Measurements from ENCODE around the gene TDRD12.
"Not testable (repeated sequence)": the region's sequence is repeated elsewhere in the genome, so short reads cannot be mapped to it uniquely, and the experiment has no call there.

Gene TDRD12

DNA sequence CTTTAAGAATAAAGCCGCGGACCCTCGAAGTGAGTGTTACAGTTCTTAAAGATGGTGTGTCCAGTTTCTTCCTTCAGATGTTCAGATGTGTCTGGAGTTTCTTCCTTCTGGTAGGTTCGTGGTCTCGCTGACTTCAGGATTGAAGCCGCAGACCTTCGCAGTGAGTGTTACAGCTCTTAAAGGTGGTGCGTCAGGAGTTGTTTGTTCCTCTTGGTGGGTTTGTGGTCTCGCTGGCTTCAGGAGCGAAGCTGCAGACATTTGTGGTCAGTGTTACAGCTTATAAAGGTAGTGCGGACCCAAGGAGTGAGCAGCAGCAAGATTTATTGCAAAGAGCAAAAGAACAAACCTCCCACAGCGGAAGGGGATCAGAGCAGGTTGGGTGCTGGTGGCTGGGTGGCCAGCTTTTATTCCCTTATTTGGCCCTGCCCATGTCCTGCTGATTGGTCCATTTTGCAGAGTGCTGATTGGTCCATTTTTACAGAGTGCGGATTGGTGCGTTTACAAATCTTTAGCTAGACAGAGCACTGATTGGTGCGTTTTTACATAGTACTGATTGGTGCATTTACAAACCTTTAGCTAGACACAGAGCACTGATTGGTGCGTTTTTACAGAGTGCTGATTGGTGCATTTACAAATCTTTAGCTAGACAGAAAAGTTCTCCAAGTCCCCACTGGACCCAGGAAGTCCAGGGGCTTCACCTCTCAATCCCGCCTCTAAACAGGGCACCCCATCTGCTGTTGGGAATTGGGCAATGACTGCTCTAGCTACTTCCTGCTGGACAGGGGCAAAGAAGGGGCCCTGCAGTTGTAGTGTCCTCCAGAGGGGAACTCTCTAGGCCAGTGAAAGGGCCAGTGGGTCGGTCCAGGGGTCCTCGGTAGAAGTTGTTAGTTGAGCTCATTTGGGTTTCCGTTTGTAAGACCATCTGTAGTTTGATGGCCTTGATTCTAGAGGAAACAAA lies 26.1 kb upstream of the TDRD12 start:
- DNase-seq (ENCODE audit: low spot score), result not testable (repeated sequence)

DNA sequence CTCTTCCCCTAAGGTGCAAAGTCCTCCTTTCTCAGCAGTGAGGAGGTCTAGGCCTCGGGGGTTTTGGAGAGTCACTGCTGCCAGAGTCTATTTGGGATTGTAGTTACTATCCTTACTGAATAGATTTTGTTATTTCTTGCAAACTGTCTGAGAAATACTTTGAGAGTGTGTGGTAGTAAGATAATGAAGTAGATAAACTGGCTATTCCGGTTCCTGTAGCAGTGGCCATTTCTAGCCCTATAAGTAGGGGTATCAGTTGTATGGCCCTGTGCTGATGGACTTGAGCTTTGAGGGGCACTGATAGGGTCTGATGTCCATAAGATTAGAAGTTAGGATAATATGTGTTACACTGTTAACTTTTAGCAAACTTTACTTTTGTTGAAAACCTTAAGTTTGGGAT lies 25.3 kb upstream of the TDRD12 start:
- not testable (repeated sequence) for DNase-seq (ENCODE audit: low spot score)

GRCh38 chr19:32694851-32695250 lies 24.7 kb upstream of the TDRD12 start:
- DNase-seq (ENCODE audit: low spot score), result not testable (repeated sequence)

DNA sequence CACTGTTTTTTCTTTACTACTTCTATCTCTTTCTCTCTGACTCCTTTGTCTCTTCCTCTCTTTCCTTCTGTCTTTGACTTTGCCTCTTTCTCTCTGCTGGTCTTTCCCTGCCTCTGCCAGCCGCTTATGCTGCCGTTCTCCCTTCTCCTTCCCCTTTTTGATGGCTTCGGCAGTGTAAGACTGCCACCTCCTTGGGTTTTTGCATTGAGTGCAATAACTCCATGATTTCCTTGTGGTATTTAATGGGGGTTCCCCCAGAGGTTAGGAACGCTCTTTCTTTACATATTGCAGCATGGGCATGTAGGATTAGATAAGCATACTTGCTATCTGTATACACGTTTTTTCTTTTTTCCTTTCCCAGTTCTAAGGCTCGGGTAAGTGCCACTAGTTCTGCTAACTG lies 24.1 kb upstream of the TDRD12 start:
- not testable (repeated sequence) for DNase-seq (ENCODE audit: low spot score)

DNA sequence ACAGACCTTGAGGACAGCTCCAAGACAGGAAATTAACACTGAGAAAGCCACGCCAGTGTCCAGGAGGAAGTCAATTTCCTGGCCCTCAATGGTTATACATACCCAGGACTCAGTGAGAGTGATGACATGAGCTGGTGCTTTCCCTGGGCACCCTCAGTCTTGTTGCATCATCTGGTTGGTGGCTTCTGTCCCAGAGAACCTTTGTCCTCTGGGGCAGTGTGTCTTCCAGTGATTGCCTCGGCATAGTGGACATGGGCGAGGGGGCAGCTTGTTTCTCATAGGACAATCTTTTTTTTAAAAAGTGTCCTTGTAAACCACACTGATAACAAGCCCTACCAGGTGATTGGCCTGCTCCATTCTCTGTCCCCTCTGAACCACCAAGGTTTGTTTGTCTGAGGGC lies 22.8 kb upstream of the TDRD12 start:
- not testable (repeated sequence) for DNase-seq (ENCODE audit: low spot score)

- not testable (repeated sequence) for DNase-seq (ENCODE audit: low spot score)
These were observed 19.4 kb upstream of the TDRD12 start for GRCh38 chr19:32700129-32700528.

GRCh38 chr19:32702010-32702409 lies 17.6 kb upstream of the TDRD12 start:
- peak; percentile 71 for DNase-seq (ENCODE audit: low spot score)

GRCh38 chr19:32704006-32704405 lies 15.6 kb upstream of the TDRD12 start:
- DNase-seq (ENCODE audit: low spot score), result not testable (repeated sequence)

- DNase-seq (ENCODE audit: low spot score), result no peak
These were observed 11.1 kb upstream of the TDRD12 start for GRCh38 chr19:32708457-32708856.

- DNase-seq (ENCODE audit: low spot score), result no peak
These were observed 10.5 kb upstream of the TDRD12 start for GRCh38 chr19:32709032-32709431.

DNA sequence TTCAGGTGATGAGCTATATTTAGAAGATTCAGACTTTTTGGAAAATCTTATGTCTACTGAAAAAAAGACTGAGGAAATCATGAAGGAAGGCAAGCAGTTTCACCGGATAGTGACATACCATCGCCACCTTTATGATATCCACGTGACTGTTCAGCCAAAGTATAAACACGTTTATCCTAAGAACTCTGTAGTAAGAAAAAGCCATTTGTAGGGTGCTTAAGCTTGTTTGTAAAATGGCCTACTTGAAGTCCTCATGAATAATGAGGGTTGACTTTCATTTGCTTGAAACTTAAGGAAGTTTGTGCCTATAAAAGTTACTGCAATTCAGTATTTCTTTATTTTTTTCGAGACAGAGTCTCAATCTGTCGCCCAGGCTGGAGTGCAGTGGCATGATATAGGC lies 7.8 kb upstream of the TDRD12 start:
- DNase-seq (ENCODE audit: low spot score), result no peak

DNA sequence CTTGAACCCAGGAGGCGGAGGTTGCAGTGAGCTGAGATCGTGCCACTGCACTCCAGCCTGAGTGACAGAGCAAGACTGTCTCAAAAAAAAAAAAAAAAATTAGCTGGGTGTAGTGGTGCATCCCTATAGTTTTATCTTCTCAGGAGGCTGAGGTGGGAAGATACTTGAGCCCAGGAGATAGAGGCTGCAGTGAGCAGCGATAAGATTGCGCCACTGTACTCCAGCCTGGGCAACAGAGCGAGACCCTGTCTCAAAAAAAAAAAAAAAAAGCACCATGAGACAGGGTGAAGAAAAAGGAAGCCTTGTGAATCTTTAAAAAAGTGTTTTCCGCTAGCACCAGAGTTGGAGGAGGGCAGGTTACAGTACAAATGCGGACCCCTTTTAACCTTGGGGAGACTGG lies 3.4 kb upstream of the TDRD12 start:
- DNase-seq (ENCODE audit: low spot score), result not testable (repeated sequence)

DNA sequence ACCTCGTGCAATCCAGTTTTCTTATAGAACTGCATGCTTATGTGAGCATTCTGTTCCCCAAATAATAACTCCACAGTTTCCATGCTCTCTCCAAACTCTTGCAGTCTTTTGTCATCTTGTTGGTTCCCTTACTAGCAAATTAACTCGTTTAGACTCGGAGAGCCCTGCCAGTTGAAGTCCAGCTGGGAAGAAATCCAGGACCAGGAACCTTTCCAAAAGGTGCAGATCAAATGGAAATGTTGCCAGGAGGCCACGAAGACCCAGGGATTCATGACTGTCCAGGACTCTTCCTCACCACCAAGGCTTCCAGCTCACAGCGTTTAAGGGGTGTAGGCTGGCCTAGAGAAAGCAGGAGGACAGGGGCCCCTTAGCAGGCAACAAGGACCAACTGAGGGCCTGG lies 2.1 kb upstream of the TDRD12 start:
- no peak for DNase-seq (ENCODE audit: low spot score)

DNA sequence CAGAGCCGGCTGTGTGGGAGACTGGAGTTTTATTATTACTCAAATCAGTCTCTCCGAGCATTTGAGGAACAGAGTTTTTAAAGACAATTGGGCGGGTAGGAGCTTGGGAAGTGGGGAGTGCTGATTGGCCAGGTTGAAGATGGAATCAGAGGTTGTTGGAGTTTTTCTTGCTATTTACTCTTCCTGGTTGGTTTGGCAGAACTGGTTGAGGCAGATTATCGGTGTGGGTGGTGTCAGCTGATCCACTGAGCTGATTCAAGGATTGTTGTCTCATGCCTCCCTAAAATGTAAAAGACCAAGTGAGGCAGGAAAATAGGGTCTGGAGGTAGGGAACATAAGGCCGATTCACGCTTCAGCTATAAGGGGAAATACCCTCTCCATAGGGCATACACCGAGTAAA lies 1.3 kb upstream of the TDRD12 start:
- no peak for DNase-seq (ENCODE audit: low spot score)

DNA sequence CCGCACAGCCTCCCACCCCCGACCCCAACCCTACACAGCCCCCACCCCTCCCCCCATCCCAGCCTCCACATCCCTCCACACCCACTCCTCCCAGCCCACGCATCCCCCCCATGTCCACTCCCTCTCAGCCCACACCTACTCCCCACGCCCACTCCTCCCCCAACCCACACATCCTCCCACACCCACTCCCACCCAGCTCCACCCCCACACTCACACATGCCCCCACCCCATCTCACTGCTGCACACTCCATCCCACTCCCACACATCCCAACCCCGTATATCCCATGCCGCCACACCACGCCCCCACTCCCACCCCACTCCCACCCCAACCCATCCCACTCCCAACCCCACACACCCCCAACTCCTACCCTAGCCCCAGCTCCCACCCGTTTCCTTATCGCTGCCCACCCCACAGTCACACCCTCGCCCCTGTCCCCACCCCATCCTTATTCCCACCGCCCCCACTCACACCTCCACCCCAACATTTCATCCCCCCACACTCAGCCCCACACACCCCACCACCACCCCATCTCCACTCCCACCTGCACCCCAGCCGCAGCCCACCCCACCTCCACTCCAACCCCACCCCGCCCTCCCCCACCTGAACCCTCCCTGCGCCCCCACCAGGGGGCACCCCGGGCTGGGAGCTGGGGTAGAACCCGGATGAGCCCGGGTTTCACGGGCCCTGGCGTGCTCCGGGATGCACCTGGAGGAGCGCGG lies 809 bp downstream of the TDRD12 start:
- no peak for DNase-seq (ENCODE audit: low spot score)

DNA sequence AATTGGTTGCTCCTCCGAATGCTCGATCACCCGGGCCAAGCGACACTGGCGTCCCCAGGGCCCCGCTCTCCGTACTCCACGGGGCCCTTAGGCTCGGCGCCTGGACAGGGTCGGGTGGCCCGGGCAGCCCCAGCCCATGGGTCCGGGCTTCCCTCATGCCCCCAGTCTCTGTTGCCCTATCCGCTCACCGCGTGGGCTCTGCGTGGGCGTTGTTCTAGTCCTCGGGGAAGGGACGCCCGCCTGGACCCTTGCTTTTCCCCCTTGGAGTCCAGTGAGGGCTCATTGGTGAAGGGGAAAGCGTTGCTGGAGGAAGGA lies 1.3 kb downstream of the TDRD12 start:
- no peak for DNase-seq (ENCODE audit: low spot score)

GRCh38 chr19:32735936-32736335 lies 16.4 kb downstream of the TDRD12 start:
- DNase-seq (ENCODE audit: low spot score), result no peak

GRCh38 chr19:32743021-32743420 lies 23.5 kb downstream of the TDRD12 start:
- DNase-seq (ENCODE audit: low spot score), result no peak

DNA sequence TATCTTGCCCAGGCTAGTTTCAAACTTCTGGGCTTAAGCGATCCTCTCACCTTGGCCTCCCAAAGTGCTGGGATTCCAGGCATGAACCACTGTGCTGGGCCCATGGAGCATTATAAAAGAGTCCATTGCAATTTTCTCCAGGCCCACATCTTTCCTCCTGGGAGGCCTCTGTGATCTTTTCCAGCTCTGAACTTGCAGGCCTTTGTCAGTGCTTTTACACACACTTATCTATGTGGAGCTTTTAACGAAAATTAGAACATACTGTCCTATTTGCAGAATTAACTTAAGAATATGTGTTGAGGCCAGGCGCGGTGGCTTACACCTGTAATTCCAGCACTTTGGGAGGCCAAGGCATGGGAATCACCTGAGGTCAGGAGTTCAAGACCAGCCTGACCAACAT lies 23.9 kb downstream of the TDRD12 start:
- DNase-seq (ENCODE audit: low spot score), result no peak

DNA sequence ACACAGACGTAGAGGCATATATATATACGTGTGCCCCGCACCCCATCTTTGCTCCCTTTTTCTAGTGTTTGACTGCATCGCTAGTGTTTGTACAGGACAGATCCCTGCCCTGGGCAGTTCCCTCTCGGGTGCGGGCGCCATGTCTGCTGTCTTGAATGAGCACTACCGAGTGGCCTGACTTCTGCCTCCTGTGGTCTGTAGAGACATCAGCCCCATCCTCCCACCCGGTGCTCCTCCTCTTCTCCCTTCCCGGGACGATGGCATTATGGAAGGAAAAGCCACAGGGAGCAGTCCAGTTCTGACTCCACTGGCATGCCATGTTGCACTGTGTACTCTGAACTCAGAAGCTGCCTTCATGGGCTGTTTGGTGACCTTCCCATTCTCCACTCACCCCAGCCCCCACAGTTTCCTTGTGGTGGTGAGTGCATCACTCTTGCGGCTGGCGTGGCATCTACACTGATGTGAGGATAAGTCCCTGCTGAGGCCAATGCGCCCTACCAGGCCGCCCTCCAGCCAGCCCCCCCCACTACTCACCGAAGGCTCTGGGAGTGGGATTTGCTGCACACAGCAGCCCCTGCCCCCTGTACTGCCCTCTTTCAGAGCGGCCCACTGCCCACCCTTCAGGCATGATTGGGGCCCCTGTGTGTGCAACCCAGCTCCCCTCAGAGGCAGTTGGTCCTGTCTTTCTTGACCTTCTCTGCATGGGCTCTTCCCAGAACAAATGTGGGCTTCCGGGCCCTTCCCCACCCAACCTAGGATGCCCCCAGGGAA lies 25.2 kb downstream of the TDRD12 start:
- no peak for DNase-seq (ENCODE audit: low spot score)

- DNase-seq (ENCODE audit: low spot score), result not testable (repeated sequence)
These were observed 26.2 kb downstream of the TDRD12 start for GRCh38 chr19:32745594-32746251.

GRCh38 chr19:32746631-32747196 lies 27.1 kb downstream of the TDRD12 start:
- not testable (repeated sequence) for DNase-seq (ENCODE audit: low spot score)
